COLO829 (cell line): ENCODE results near the gene B4GALT5.
A peak's percentile ranks its signal among the peaks of the same experiment; 100 is the strongest.
"Not testable (repeated sequence)": the region's sequence is repeated elsewhere in the genome, so short reads cannot be mapped to it uniquely, and the experiment has no call there.

Experiments
- DNase-seq: peaks from one replicate; pipeline ENCODE4 v3.0.0; 2012; ENCODE audit warnings: low spot score

B4GALT5 gene

GRCh38 chr20:49679634-49680033 lies 34.0 kb downstream of the B4GALT5 start:
- DNase-seq: no peak

DNA sequence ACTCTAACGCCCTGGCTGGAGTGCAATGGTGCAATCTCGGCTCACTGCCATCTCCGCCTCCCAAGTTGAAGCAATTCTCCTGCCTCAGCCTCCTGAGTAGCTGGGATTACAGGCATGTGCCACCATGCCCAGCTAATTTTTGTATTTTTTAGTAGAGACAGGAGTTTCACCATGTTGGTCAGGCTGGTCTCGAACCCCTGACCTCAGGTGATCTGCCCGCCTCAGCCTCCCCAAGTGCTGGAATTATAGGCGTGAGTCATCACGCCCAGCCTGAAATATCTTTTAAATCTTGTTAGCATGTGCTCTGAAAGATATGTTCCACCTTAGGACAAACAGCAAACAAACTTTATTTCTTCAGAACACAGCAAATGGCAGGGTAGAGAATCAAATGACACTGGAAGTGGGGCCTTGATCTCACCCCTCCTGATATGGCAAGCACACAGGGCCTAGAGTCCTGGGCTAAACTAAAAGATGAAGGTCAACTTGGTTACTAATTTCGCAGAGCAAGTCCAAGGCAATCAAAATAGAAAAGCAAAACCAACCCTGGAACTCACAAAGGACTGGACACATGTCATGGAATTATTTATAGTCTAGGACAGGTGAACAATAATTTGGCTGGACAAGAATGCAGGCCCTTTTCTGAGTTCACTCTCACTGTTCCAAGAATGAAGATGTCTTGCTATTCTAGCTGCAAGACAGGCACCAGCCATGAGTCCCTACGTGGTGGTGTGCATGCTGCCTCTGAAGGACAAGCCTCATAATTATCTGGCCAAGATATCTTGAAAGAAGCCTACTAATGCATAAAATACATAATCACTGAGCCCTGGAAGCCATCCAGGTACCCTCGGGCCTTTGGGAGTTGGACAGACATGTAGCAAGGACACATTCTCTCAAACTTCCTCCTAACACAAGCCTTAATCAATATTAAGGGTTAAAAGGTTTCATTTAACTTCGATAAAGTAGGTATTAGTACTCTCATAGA lies 35.6 kb downstream of the B4GALT5 start:
- no peak for DNase-seq

DNA sequence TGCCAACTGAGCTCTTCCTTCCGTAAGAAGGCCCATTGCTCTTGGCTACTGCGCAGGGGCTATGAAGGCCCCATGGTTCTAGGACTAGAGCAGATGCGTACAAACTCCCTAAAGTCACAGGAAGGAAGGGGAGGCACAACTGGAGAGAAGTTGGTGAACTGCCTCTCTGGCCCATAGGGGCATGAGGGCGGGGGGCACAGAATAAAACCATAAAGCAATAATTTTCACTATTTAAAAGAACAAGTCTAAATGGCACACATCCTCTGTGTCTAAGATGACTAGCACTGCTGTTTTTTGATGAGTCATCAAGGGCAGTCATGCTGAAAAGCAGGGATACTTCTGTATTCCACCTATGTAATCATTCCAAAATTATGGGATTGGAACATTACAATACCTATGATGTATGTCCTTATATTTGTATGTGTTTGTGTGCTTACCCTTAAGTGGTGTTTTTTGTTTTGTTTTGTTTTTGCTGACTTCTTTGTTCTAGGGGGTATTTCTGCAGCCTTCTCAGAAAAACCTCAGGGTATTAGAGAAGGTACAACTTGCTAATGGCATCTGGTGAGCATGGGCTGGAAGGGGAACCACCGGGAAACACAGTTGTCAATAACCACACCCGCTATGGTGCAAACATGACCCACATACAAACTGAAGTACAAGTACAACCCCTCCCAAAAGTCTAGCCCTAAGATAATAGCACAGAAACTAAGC lies 36.9 kb downstream of the B4GALT5 start:
- peak; percentile 79 for DNase-seq

DNA sequence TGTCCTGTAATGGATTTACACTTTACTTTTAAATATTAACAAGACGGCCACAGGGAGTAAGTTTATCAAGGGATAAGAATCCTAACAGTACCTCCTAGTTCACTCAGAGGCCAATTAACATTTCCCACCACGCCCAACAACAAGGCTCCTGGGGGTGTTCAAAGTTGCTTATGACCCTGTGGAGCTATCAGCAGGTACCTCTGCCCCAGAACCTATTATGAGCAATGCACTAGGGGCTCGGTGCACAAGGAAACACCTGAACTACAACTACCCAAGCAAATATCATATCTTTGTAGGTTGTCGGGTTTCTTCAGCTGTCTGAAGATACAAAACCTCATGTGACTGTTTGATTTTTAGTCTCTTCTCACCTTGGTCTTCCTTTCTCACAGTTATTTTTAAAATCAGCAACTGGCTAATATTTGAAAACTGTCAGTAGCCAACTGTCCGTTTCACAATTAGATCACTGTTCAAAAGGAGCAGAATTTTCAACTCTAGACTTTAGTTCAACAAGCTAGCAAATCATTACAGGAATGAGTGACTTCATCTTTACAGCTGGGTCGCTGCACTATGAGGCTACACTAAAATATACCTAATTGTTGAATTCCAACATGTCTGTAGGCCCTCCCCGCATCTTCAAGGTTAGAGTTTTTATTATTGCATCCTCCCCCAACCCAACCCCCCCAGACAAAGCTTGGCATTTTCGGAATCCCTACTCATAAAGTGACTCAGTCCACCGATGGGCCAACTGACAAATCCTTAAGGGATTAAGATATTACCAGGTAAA lies 38.1 kb downstream of the B4GALT5 start:
- no peak for DNase-seq

DNA sequence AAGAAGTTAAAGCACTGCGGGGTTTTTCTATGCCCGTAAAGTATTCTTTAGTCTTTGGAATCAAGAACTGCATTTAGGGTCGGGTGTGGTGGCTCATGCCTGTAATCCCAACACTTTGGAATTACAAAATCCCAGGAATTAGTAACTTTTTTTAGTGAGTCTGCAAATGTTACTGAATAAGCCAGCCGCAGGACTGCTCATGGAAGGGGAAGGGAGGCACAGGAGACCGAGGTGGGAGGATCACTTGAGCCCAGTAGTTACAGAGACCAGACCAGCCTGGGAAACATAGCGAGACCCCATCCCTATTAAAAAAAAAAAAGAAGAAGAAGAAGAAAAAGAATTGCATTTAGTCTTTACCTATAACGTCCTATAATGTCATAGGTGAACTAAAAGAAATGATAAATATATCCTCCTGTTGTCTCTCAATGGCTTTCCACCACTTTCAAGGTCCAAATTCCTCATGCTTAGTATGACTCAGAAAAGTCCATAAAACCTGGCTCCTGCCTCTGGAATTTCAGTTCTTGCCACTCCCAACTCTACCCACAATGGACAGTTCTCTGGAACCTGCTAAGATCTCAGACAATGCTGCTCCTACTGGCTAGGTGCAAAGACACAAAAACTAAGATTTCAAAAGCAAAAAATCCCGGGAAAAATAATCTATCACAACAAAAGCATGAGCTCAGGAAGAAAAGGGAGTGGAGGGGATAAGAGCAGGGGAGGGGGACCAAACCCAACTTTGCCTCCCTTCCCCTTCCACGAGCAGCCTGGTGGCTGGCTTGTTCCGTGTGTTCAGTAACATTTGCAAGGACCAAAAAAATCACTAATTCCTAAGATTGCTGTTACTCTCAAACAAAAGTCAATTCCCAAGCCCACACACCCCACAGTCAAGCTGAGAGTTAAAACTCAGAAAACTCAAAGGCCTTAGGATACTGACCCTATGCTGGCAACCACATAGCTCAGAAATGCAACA lies 39.0 kb downstream of the B4GALT5 start:
- DNase-seq: no peak

GRCh38 chr20:49672096-49672664 lies 41.5 kb downstream of the B4GALT5 start:
- DNase-seq: no peak

GRCh38 chr20:49671433-49671832 lies 42.2 kb downstream of the B4GALT5 start:
- no peak for DNase-seq

GRCh38 chr20:49669601-49670189 lies 44.0 kb downstream of the B4GALT5 start:
- DNase-seq: no peak

DNA sequence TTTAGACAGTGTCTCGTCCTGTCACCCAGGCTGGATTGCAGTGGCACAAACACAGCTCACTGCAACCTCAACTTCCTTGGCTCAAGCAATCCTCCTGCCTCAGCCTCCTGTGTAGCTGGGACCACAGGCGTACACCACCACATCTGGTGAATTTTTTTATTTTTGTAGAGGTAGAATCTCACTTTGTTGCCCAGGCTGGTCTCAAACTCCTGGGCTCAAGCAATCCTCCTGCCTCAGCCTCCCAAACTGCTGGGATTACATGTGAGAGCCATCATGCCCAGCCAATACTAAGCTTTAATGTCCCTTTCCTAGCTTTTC lies 44.8 kb downstream of the B4GALT5 start:
- not testable (repeated sequence) for DNase-seq

DNA sequence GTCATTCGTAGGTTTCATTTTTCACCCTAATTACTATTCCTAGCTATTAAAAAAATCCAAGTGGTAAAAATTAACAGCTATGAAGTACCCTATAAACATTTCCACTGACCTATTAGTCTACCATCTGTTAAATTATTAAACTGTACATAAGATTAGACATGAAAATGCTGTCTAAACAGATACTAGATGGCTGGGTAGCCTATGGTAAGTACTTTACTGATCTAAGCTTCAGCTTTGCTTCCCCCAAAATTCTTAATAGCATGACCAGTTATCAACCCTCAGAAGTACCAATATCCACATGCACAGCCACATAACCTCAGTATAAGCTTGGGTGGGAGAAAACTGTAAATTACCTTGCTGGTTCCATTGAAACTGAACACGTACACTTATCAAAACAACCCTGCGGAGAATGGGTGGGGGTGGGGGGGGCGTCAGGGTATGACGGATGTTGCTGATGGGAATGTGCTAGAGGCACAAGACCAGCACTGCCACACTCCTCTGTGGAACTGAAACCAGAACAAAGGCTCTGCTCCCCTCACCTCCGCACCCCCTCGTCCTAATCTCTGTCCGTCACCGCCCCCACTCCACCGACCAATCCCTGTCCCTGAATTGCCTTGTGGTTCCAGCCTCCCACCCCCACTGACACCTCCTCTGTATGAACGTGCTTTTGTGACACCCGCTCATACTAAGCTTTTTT lies 45.3 kb downstream of the B4GALT5 start:
- DNase-seq: no peak

GRCh38 chr20:49666911-49667310 lies 46.8 kb downstream of the B4GALT5 start:
- DNase-seq: no peak

- DNase-seq: no peak
These were observed 47.9 kb downstream of the B4GALT5 start for GRCh38 chr20:49665796-49666195.

- no peak for DNase-seq
These were observed 48.9 kb downstream of the B4GALT5 start for GRCh38 chr20:49664612-49665313.

- DNase-seq: no peak
These were observed 50.6 kb downstream of the B4GALT5 start for GRCh38 chr20:49663112-49663511.

DNA sequence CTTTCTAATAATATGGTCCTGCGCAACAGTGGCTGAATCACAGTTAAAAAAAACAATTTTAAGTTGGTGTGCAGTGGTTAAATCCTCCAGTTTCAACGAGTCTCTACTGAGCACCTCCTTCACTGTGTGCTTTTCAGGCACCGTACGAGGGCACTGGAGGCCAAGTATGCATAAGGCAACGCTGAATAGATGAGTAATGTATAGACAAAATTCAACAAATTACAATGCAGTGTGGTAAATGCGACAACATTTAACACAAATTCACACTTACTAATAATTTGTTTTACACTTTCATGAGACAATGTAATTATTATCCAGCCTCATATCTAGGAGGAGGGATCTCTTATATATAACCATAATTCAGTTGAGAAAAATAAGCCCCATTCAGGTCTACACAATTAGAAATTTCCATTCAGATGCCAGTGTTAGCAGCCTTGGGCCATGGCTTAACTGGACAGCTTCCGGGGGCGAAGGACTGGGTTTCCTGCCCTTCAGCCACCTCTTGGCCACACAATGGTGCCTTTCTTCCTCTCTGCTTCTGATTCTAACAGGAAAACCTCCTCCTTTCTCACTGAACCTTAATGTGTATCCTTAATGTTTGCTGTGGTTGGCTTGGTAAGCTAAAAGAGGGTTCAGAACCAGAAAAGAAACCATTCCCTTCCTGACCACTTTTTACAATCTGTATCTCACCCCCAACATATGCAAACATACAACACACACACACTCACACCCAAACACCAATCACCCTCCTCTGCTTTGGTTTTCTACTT lies 51.9 kb downstream of the B4GALT5 start:
- peak; percentile 89 for DNase-seq

DNA sequence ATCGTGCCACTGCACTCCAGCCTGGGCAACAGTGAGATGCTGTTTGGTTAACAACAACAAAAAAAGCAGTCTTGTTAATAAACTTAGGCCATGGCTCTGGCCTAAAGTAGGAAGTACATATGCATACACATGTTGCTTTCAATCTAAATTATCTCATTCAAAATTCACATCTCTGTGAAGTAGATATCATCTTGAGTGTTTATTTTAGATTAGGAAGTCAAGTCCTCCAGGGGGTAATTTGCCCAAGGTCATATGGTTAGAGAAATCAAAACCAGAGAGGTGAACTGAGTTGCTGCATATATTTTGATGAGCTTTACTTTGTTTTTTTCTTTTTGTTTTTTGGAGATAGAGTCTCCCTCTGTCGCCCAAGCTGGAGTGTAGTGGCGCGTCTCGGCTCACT lies 52.8 kb downstream of the B4GALT5 start:
- DNase-seq: no peak

GRCh38 chr20:49659056-49659455 lies 54.6 kb downstream of the B4GALT5 start:
- DNase-seq: no peak

DNA sequence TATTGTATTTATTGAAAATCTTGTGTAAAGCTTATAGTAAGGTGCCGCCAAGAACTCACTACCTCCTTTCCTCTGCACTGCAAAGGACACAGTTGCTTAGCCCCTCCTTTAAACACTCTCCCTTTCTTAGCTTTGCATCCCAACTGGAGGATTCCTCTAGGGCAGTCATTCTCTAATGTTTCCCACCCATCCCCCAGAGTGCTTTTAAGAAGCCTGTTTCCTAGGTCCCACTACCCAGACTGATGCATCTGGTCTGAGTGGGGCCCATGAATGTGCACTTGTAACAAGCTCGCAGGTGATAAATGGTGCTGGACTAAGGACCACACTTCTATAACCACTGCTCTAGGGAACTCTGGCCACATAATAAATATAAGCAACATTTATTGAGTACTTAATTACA lies 55.2 kb downstream of the B4GALT5 start:
- DNase-seq: no peak
